BE2C (cell line): ENCODE measurements around the gene PPP2R1B.
A peak's percentile ranks its signal among the peaks of the same experiment; 100 is the strongest.

Experiments used
- DNase-seq: peaks from one replicate; pipeline ENCODE4 v3.0.0-alpha.2; 2020
- H3K27me3 ChIP-seq: fragments of 250-450 bp; sonication (Bioruptor Pico); 2 replicates; pipeline ENCODE4 v1.5.1; 2020; ENCODE audit warnings: mild to moderate bottlenecking
- H3K36me3 ChIP-seq: fragments of 250-450 bp; sonication (Bioruptor Pico); 2 replicates; pipeline ENCODE4 v1.5.1; 2020; ENCODE audit warnings: mild to moderate bottlenecking
- H3K4me1 ChIP-seq: fragments of 250-450 bp; sonication (Bioruptor Pico); 2 replicates; pipeline ENCODE4 v1.5.1; 2020
- H3K4me3 ChIP-seq: 2 replicates; pipeline ENCODE4 v1.5.1; 2011; ENCODE audit warnings: low read depth, low read length
- H3K9me3 ChIP-seq: fragments of 250-450 bp; sonication (Bioruptor Pico); 2 replicates; pipeline ENCODE4 v1.5.1; 2020
- CTCF ChIP-seq: IDR thresholded peaks from 2 replicates; pipeline ENCODE4 v1.5.1; 2012; ENCODE audit warnings: mild to moderate bottlenecking, low read depth, low read length

The PPP2R1B gene

GRCh38 chr11:111797145-111797581, 31.0 kb upstream of the PPP2R1B start:
- H3K9me3 ChIP-seq = no peaks in the 10 kb centered on the region
- no peak for TF ChIP-seq CTCF
- H3K36me3 ChIP-seq = no peaks in the 10 kb centered on the region
- no peak overlapping the region for H3K4me3 ChIP-seq
- DNase-seq = peak; percentile 56
- peaks cover 4% of the 10 kb centered on the region for H3K27me3 ChIP-seq
- peaks cover 22% of the 10 kb centered on the region for H3K4me1 ChIP-seq

- DNase-seq = no peak
- no peak for TF ChIP-seq CTCF
- Histone ChIP-seq H3K4me3 (no peak overlapping the region), H3K9me3 (no peaks in the 10 kb centered on the region), H3K27me3 (peaks cover 4% of the 10 kb centered on the region), H3K4me1 (peaks cover 22% of the 10 kb centered on the region), H3K36me3 (no peaks in the 10 kb centered on the region)
Measured at GRCh38 chr11:111796696-111797095, 30.5 kb upstream of the PPP2R1B start.

- Histone ChIP-seq H3K4me3 (no peak overlapping the region), H3K9me3 (no peaks in the 10 kb centered on the region), H3K4me1 (peaks cover 22% of the 10 kb centered on the region), H3K27me3 (peaks cover 4% of the 10 kb centered on the region), H3K36me3 (no peaks in the 10 kb centered on the region)
- no peak for TF ChIP-seq CTCF
- DNase-seq = no peak
Measured at GRCh38 chr11:111795334-111795985, 29.3 kb upstream of the PPP2R1B start.

- TF ChIP-seq CTCF = no peak
- peak; percentile 71 for DNase-seq
- Histone ChIP-seq H3K27me3 (peaks cover 4% of the 10 kb centered on the region), H3K9me3 (no peaks in the 10 kb centered on the region), H3K36me3 (no peaks in the 10 kb centered on the region), H3K4me1 (peaks cover 20% of the 10 kb centered on the region), H3K4me3 (no peak overlapping the region)
Measured at GRCh38 chr11:111793863-111794262, 27.7 kb upstream of the PPP2R1B start.

GRCh38 chr11:111792955-111793500, 26.8 kb upstream of the PPP2R1B start:
- peaks cover 4% of the 10 kb centered on the region for H3K27me3 ChIP-seq
- H3K4me1 ChIP-seq = peaks cover 16% of the 10 kb centered on the region
- no peaks in the 10 kb centered on the region for H3K36me3 ChIP-seq
- TF ChIP-seq CTCF = no peak
- H3K4me3 ChIP-seq = no peak overlapping the region
- H3K9me3 ChIP-seq = no peaks in the 10 kb centered on the region
- no peak for DNase-seq

- Histone ChIP-seq H3K27me3 (peaks cover 4% of the 10 kb centered on the region), H3K4me1 (peaks cover 11% of the 10 kb centered on the region), H3K4me3 (no peak overlapping the region), H3K9me3 (no peaks in the 10 kb centered on the region), H3K36me3 (no peaks in the 10 kb centered on the region)
- TF ChIP-seq CTCF = no peak
- no peak for DNase-seq
Measured at GRCh38 chr11:111792314-111792713, 26.1 kb upstream of the PPP2R1B start.
